Endothelial cell of umbilical vein (primary cell): ENCODE measurements around the gene C6orf136. TPM values are rescaled to one million over a fixed set of nuclear protein-coding genes. Genes with fewer than 3 reads are reported as not detected.

Experiments used
- BruUV-seq: library from RNA; stranded (reverse); fragments of 400-500 nt; replicated peaks from 2 replicates; lab custom pipeline; 2021; lab: Mats Ljungman, UMichigan
- CTCF ChIA-PET: fragments of 300-600, 350-600 bp; sonication (Branson Sonifier 250); formaldehyde crosslinking; loops from one replicate; lab custom pipeline; 2021; ENCODE audit warnings: antibody characterized with exemption, inconsistent platforms; lab: Charles Lee
- POLR2A ChIA-PET: fragments of 300-600, 350-600 bp; sonication (Branson Sonifier 250); formaldehyde crosslinking; loops from one replicate; lab custom pipeline; 2021; ENCODE audit warnings: antibody characterized with exemption, inconsistent platforms; lab: Charles Lee
- DNase-seq: peaks from one replicate; pipeline ENCODE4 v3.0.0-alpha.2; 2011; ENCODE audit warnings: low read depth, low spot score
- FAIRE-seq: peaks from 2 replicates; lab custom pipeline; 2011; peaks lifted over from hg19 to GRCh38; lab: Jason Lieb, UNC
- H2AFZ ChIP-seq: 2 replicates; pipeline ENCODE4 v1.6.0; 2012; ENCODE audit warnings: low read depth, low read length, control low read depth, inconsistent platforms
- H3K27ac ChIP-seq: 2 replicates; pipeline ENCODE4 v1.5.1; 2011; ENCODE audit warnings: low read depth, mild to moderate bottlenecking, control low read depth, low read length, moderate library complexity; ENCODE audit not compliant: insufficient read depth
- H3K27me3 ChIP-seq, 2 experiments: 2 replicates each; pipeline versions ENCODE4 v1.6.0 to v1.6.1; 2011; ENCODE audit warnings: low read length in 2 of 2, mixed read lengths in 1 of 2; ENCODE audit not compliant: control insufficient read depth in 2 of 2, insufficient read depth in 2 of 2
- H3K36me3 ChIP-seq, 2 experiments: 2 replicates in 1 of 2; 3 replicates in 1 of 2; pipeline ENCODE4 v1.5.1; 2011; ENCODE audit warnings: low read length in 2 of 2, mild to moderate bottlenecking in 1 of 2, moderate library complexity in 1 of 2; ENCODE audit not compliant: control insufficient read depth in 2 of 2, insufficient read depth in 2 of 2; ENCODE audit errors: extremely low read depth in 1 of 2
- H3K4me1 ChIP-seq: 3 replicates; pipeline ENCODE4 v1.5.1; 2011; ENCODE audit warnings: mild to moderate bottlenecking, low read length; ENCODE audit not compliant: control insufficient read depth, insufficient read depth; ENCODE audit errors: extremely low read depth
- H3K4me2 ChIP-seq: 2 replicates; pipeline ENCODE4 v1.6.1; 2011; ENCODE audit warnings: low read length, control low read depth, mixed read lengths; ENCODE audit not compliant: insufficient read depth
- H3K4me3 ChIP-seq, 3 experiments: fragments of 200-600 bp in 1 of 3; sonication (generic), shearing (Covaris generic) in 1 of 3; replicated peaks in 1 of 3; 2 replicates each; pipeline ENCODE4 v1.5.1; 2011 to 2016; ENCODE audit warnings: control low read depth in 3 of 3, low read length in 3 of 3, mild to moderate bottlenecking in 2 of 3, inconsistent platforms in 1 of 3, low read depth in 1 of 3, moderate library complexity in 1 of 3; ENCODE audit not compliant: insufficient read depth in 1 of 3
- H3K79me2 ChIP-seq: 2 replicates; pipeline ENCODE4 v1.6.0; 2012; ENCODE audit warnings: low read length, inconsistent platforms; ENCODE audit not compliant: control insufficient read depth, insufficient read depth
- H3K9ac ChIP-seq: replicated peaks from 2 replicates; pipeline ENCODE3; 2011; ENCODE audit warnings: low read length, control low read depth; ENCODE audit not compliant: insufficient read depth; ENCODE audit errors: extremely low read depth
- H3K9me1 ChIP-seq: replicated peaks from 3 replicates; pipeline ENCODE4 v1.6.0; 2011; ENCODE audit warnings: mild to moderate bottlenecking, low read length; ENCODE audit not compliant: control insufficient read depth, insufficient read depth; ENCODE audit errors: extremely low read depth
- H3K9me3 ChIP-seq: replicated peaks from 2 replicates; pipeline ENCODE4 v1.5.1; 2012; ENCODE audit warnings: low read length, inconsistent platforms; ENCODE audit not compliant: control insufficient read depth, insufficient read depth
- H4K20me1 ChIP-seq: replicated peaks from 2 replicates; pipeline ENCODE3; 2011; ENCODE audit warnings: mild to moderate bottlenecking, low read length; ENCODE audit not compliant: control insufficient read depth, insufficient read depth; ENCODE audit errors: extremely low read depth
- EZH2 ChIP-seq: IDR thresholded peaks from 2 replicates; pipeline ENCODE4 v1.6.1; 2012; ENCODE audit warnings: borderline replicate concordance, low read depth, mild to moderate bottlenecking, moderate library complexity, low read length, inconsistent platforms; ENCODE audit not compliant: severe bottlenecking
- FOS ChIP-seq: IDR thresholded peaks from 2 replicates; pipeline ENCODE4 v1.6.1; 2011; ENCODE audit warnings: mild to moderate bottlenecking, low read length, moderate library complexity, borderline replicate concordance; ENCODE audit not compliant: insufficient read depth
- JUN ChIP-seq: IDR thresholded peaks from 2 replicates; pipeline ENCODE4 v1.6.1; 2011; ENCODE audit warnings: borderline replicate concordance, low read depth; ENCODE audit not compliant: insufficient read length, insufficient read depth
- MYC ChIP-seq: IDR thresholded peaks from one replicate; pipeline ENCODE4 v1.6.1; 2011; ENCODE audit warnings: mild to moderate bottlenecking, low read depth, low read length
- POLR2A ChIP-seq: IDR thresholded peaks from 2 replicates; pipeline ENCODE4 v1.6.1; 2012; ENCODE audit warnings: low read depth, mild to moderate bottlenecking, control low read depth, low read length
- POLR2AphosphoS5 ChIP-seq: IDR thresholded peaks from 2 replicates; pipeline ENCODE4 v1.6.1; 2012; ENCODE audit warnings: low read depth, mild to moderate bottlenecking, control low read depth, low read length, moderate library complexity; ENCODE audit not compliant: insufficient read depth
- dilution Hi-C: fragments of 300-500 bp; cut with MboI; formaldehyde crosslinking; loops from one replicate; pipeline ENCODE4 v1.15.0; 2019; ENCODE audit warnings: low sequenced_read_pairs; ENCODE audit not compliant: extremely low pct_ligation_motif_present
- intact Hi-C: fragments of 100-400 bp; cut with micrococcal nuclease; formaldehyde crosslinking; loops from one replicate; pipeline ENCODE4 v1.10.0; 2022
- polyA plus RNA-seq, 4 experiments: library from polyadenylated mRNA; depleted of rRNA in 3 of 4; stranded (reverse) in 3 of 4; unstranded in 1 of 4; fragments of >200 nt; gene quantifications; 2 replicates each; pipeline versions ENCODE4 v1.2.1 to v1.2.3, GENCODE V29; 2011 to 2012; ENCODE audit warnings: missing spikeins in 1 of 4
- total RNA-seq: library from RNA; stranded (reverse); gene quantifications from 2 replicates; pipeline ENCODE4 v1.2.3, GENCODE V29; 2021
- TF ChIP-seq, protein P1 (sequence below), 2 donors: IDR thresholded peaks; 1 replicate in 1 of 2; 2 replicates in 1 of 2; pipeline ENCODE4 v1.5.1; 2011; ENCODE audit warnings: low read length in 2 of 2, mild to moderate bottlenecking in 2 of 2, moderate library complexity in 2 of 2, control low read depth in 1 of 2, inconsistent platforms in 1 of 2, low read depth in 1 of 2; ENCODE audit not compliant: insufficient read depth in 1 of 2; ENCODE audit errors: extremely low read depth in 1 of 2
- TF ChIP-seq, protein P2 (sequence below): IDR thresholded peaks from 2 replicates; pipeline ENCODE4 v1.6.1; 2011; ENCODE audit not compliant: insufficient read depth, insufficient read length

Gene C6orf136
- total and polyA plus RNA-seq, 2 donors (not counting 3 experiments of a cell fraction or from before 2014, with no cell fraction given), result 19.1 to 21.0 TPM

DNA sequence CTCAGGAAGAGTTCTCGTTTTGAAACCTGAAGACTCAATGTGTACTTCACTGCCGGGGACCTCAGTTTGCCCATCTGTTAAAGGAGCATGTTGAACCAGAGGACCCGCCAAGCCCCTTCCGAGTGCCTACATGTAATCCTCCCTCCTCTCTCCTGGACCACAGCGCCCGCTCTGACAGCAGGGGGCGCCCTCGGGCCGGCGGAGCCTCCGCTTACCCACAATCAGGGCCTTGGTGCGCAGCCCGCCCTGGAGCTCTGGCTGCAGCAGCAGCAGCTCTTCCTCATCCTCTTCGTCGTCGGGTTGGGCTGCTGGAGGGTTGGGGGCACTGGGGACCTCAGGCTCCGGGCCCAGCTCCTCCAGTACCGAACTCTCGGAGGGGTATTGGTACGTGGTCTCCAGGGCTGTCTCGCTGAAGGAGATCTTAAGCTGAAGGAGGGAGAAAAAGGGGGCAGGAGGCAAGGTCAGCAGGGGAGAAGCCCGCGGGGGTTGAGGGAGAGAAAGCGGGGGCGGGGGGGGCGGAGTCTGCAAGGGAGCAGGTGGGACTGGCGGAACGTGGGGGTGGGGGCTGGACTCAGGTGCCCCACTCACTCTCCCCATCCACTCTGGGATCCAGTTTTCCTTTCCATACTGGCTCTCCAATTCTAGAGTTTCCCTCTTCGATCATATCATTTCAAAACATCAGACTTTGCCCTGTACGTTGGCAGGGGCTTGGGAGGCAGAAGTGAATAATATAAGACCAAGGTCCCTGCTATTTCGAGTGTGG, 32.2 kb downstream of the C6orf136 start:
- BruUV-seq, result no TSS peak
- TF ChIP-seq EZH2, result no peak
- TF ChIP-seq, protein P1, sequence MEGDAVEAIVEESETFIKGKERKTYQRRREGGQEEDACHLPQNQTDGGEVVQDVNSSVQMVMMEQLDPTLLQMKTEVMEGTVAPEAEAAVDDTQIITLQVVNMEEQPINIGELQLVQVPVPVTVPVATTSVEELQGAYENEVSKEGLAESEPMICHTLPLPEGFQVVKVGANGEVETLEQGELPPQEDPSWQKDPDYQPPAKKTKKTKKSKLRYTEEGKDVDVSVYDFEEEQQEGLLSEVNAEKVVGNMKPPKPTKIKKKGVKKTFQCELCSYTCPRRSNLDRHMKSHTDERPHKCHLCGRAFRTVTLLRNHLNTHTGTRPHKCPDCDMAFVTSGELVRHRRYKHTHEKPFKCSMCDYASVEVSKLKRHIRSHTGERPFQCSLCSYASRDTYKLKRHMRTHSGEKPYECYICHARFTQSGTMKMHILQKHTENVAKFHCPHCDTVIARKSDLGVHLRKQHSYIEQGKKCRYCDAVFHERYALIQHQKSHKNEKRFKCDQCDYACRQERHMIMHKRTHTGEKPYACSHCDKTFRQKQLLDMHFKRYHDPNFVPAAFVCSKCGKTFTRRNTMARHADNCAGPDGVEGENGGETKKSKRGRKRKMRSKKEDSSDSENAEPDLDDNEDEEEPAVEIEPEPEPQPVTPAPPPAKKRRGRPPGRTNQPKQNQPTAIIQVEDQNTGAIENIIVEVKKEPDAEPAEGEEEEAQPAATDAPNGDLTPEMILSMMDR (IDR thresholded peaks at IDR 0.05; ENCODE audit: extremely low read depth in 1 of 2, insufficient read depth in 1 of 2, low read depth in 1 of 2, low read length in 2 of 2), result peak; percentile 95 to 96
- no peak for TF ChIP-seq MYC
- TF ChIP-seq POLR2A, result no peak
- no peak for TF ChIP-seq JUN
- TF ChIP-seq FOS, result no peak
- TF ChIP-seq POLR2AphosphoS5, result peak; percentile 48
- TF ChIP-seq, protein P2, sequence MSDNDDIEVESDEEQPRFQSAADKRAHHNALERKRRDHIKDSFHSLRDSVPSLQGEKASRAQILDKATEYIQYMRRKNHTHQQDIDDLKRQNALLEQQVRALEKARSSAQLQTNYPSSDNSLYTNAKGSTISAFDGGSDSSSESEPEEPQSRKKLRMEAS, result no peak
- Histone ChIP-seq H3K9me1 (no peaks in the 10 kb centered on the region), H3K4me3 (peak overlapping the region in 2 of 3 experiments; percentile 8 to 27), H4K20me1 (no peaks in the 10 kb centered on the region), H2AFZ (no peak overlapping the region), H3K9ac (peak overlapping the region; percentile 19), H3K27me3 (no peaks in the 10 kb centered on the region), H3K4me1 (peaks cover 31% of the 10 kb centered on the region), H3K79me2 (peaks cover 63% of the 10 kb centered on the region), H3K4me2 (peak overlapping the region; percentile 85), H3K36me3 (peaks cover 13 to 19% of the 10 kb centered on the region in 2 experiments), H3K9me3 (no peaks in the 10 kb centered on the region), H3K27ac (peak overlapping the region; percentile 2)
- FAIRE-seq, result peak; percentile 93
- intact Hi-C loops, result loop anchor here (1.0 to 2.0 kb wide), 4 partner anchors 8 to 198 kb away; no protein-coding TSS in a partner anchor
- DNase-seq, result peak; percentile 85
- ChIA-PET POLR2A (interaction anchor here (0.6 to 3.7 kb wide), 5 partner anchors 9 to 52 kb away, joined by 3 to 34 read pairs (median 8); no protein-coding TSS in a partner anchor), CTCF (interaction anchor here (0.6 to 6.6 kb wide), 43 partner anchors 9 to 450 kb away, joined by 3 to 296 read pairs (median 5); partner anchors contain the start of genes DDR1, MDC1, NRM and TUBB)
- dilution Hi-C loops, result no loop called here
